ENCODE results near the gene DOCK11. TPM values are rescaled to one million over a fixed set of nuclear protein-coding genes. Genes with fewer than 3 reads are reported as not detected.

Gene DOCK11
- total and polyA plus RNA-seq, 2 donors from 2014 or later = 11.4 to 49.5 TPM

DNA sequence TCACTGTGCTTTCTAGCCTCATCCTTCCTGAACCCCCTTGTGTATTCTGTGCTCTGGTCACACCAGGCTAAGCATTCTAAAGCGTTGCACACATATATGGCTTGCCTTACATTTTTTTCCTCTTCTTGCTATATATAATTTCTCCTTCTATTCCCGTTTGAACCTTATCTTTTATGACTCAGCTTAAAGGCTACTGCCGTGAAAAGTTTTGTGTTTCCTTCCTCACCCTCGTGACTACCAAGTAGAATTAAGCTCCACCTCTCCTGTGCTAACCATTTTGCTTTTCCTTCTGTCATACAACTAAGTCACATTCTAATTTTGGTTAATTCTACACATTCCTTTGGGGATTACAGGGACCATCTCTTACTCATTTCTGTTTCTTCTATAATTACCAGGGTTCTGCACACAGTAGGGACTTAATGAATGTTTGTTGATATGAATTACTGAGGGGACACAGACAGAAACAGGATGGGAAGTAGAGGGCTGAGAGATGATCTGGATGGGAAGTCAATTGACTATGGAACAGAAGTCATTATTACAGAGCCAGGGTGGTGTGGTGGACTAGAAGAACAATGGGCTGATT, 67.1 kb downstream of the DOCK11 start:
- intact Hi-C loops (cut with DNase I) = no loop called here
- no peak overlapping the region for H3K27ac ChIP-seq (ENCODE audit: low read depth in 2 of 2, low read length in 2 of 2)
- no peaks in the 10 kb centered on the region for H3K4me1 ChIP-seq (ENCODE audit: control insufficient read depth in 2 of 3, insufficient read depth in 2 of 3, low read depth in 1 of 3, low read length in 3 of 3)
- no peak overlapping the region for H3K4me3 ChIP-seq (ENCODE audit: low read length in 3 of 3)
- no peaks in the 10 kb centered on the region for H3K9me3 ChIP-seq (ENCODE audit: control insufficient read depth in 2 of 3, insufficient read depth in 1 of 3, low read length in 3 of 3)
- no peaks in the 10 kb centered on the region for H3K36me3 ChIP-seq (ENCODE audit: control insufficient read depth in 2 of 3, insufficient read depth in 3 of 3, low read length in 3 of 3)
- FAIRE-seq (no peak), DNase-seq (no peak)
- no peaks in the 10 kb centered on the region for H3K27me3 ChIP-seq (ENCODE audit: control insufficient read depth, insufficient read depth, low read length)
- TF ChIP-seq, protein P1, sequence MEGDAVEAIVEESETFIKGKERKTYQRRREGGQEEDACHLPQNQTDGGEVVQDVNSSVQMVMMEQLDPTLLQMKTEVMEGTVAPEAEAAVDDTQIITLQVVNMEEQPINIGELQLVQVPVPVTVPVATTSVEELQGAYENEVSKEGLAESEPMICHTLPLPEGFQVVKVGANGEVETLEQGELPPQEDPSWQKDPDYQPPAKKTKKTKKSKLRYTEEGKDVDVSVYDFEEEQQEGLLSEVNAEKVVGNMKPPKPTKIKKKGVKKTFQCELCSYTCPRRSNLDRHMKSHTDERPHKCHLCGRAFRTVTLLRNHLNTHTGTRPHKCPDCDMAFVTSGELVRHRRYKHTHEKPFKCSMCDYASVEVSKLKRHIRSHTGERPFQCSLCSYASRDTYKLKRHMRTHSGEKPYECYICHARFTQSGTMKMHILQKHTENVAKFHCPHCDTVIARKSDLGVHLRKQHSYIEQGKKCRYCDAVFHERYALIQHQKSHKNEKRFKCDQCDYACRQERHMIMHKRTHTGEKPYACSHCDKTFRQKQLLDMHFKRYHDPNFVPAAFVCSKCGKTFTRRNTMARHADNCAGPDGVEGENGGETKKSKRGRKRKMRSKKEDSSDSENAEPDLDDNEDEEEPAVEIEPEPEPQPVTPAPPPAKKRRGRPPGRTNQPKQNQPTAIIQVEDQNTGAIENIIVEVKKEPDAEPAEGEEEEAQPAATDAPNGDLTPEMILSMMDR (IDR thresholded peaks at IDR 0.05; ENCODE audit: borderline replicate concordance, extremely low read depth, insufficient read depth) = no peak
- H3K9ac ChIP-seq (ENCODE audit: low read length in 3 of 3) = no peak overlapping the region

DNA sequence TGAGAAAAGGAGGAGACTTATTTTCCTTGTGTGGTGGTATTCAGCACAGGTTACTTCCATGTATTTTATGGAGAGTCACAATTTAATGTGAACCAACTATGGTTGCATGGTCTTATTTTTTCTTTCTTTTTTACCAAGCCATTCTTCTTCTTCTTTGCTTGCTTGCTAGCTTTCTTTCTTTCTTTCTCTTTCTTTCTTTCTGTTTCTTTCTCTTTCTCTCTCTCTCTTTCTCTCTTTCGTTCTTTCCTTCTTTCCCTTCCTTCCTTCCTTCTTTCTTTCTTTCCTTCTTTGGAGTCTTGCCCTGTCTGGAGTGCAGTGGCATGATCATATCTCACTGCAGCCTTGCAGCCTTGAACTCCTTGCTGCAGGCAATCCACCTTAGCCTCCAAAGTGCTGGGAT, 68.9 kb downstream of the DOCK11 start:
- TF ChIP-seq, protein P1 (IDR thresholded peaks at IDR 0.05; ENCODE audit: borderline replicate concordance, extremely low read depth, insufficient read depth) = no peak
- intact Hi-C loops (cut with DNase I) = no loop called here
- no peak for DNase-seq
- Histone ChIP-seq H3K4me1 (ENCODE audit: control insufficient read depth in 2 of 3, insufficient read depth in 2 of 3, low read depth in 1 of 3, low read length in 3 of 3) (no peaks in the 10 kb centered on the region), H3K9ac (ENCODE audit: low read length in 3 of 3) (no peak overlapping the region), H3K27ac (ENCODE audit: low read depth in 2 of 2, low read length in 2 of 2) (no peak overlapping the region), H3K4me3 (ENCODE audit: low read length in 3 of 3) (no peak overlapping the region), H3K9me3 (ENCODE audit: control insufficient read depth in 2 of 3, insufficient read depth in 1 of 3, low read length in 3 of 3) (no peaks in the 10 kb centered on the region), H3K36me3 (ENCODE audit: control insufficient read depth in 2 of 3, insufficient read depth in 3 of 3, low read length in 3 of 3) (no peaks in the 10 kb centered on the region), H3K27me3 (ENCODE audit: control insufficient read depth, insufficient read depth, low read length) (no peaks in the 10 kb centered on the region)
- no peak for FAIRE-seq

DNA sequence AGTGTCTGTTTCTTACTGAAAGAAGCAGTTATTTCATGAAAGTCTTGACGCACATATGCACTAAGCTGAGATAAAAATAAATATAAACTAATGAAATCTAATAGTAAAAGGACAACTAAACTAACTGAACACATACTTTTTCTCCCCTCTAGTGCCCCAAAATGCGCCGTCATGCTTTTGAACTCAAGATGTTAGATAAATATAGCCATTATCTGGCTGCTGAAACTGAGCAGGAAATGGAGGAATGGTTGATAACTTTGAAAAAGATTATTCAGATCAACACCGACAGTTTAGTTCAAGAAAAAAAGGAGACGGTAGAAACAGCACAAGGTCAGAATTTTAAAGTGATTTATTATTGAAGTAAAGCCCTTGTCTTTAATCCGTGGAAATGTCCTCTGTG, 70.2 kb downstream of the DOCK11 start:
- DNase-seq = no peak
- Histone ChIP-seq H3K36me3 (ENCODE audit: control insufficient read depth in 2 of 3, insufficient read depth in 3 of 3, low read length in 3 of 3) (no peaks in the 10 kb centered on the region), H3K9me3 (ENCODE audit: control insufficient read depth in 2 of 3, insufficient read depth in 1 of 3, low read length in 3 of 3) (no peaks in the 10 kb centered on the region), H3K27me3 (ENCODE audit: control insufficient read depth, insufficient read depth, low read length) (no peaks in the 10 kb centered on the region), H3K27ac (ENCODE audit: low read depth in 2 of 2, low read length in 2 of 2) (no peak overlapping the region), H3K9ac (ENCODE audit: low read length in 3 of 3) (no peak overlapping the region), H3K4me3 (ENCODE audit: low read length in 3 of 3) (no peak overlapping the region), H3K4me1 (ENCODE audit: control insufficient read depth in 2 of 3, insufficient read depth in 2 of 3, low read depth in 1 of 3, low read length in 3 of 3) (no peaks in the 10 kb centered on the region)
- intact Hi-C loops (cut with DNase I) = no loop called here
- TF ChIP-seq, protein P1 (IDR thresholded peaks at IDR 0.05; ENCODE audit: borderline replicate concordance, extremely low read depth, insufficient read depth) = no peak
- no peak for FAIRE-seq

DNA sequence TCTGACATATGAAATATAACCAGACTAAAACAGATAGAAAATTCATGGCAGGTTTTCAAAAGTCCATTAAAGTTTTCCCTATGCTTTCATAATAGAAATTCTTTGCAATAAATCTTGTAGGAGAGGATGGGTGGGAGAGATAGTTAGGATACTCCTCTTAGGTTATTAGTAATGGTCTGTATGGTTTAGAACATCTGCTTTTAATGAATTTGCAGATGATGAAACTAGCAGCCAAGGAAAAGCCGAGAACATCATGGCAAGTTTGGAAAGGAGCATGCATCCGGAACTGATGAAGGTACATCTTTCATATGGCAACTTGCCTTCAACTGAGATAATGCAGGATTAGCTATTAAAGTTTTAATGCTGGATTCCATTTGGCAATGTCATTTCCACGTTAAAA, 70.7 kb downstream of the DOCK11 start:
- H3K27ac ChIP-seq (ENCODE audit: low read depth in 2 of 2, low read length in 2 of 2) = no peak overlapping the region
- no peaks in the 10 kb centered on the region for H3K9me3 ChIP-seq (ENCODE audit: control insufficient read depth in 2 of 3, insufficient read depth in 1 of 3, low read length in 3 of 3)
- no peaks in the 10 kb centered on the region for H3K27me3 ChIP-seq (ENCODE audit: control insufficient read depth, insufficient read depth, low read length)
- intact Hi-C loops (cut with DNase I) = no loop called here
- FAIRE-seq (no peak), DNase-seq (no peak)
- TF ChIP-seq, protein P1 (IDR thresholded peaks at IDR 0.05; ENCODE audit: borderline replicate concordance, extremely low read depth, insufficient read depth) = no peak
- H3K4me3 ChIP-seq (ENCODE audit: low read length in 3 of 3) = no peak overlapping the region
- H3K9ac ChIP-seq (ENCODE audit: low read length in 3 of 3) = no peak overlapping the region
- no peaks in the 10 kb centered on the region for H3K36me3 ChIP-seq (ENCODE audit: control insufficient read depth in 2 of 3, insufficient read depth in 3 of 3, low read length in 3 of 3)
- no peaks in the 10 kb centered on the region for H3K4me1 ChIP-seq (ENCODE audit: control insufficient read depth in 2 of 3, insufficient read depth in 2 of 3, low read depth in 1 of 3, low read length in 3 of 3)
